Stomach (tissue), 9 donors: ENCODE results near the gene CHM. TPM values are rescaled to one million over a fixed set of nuclear protein-coding genes. Genes with fewer than 3 reads are reported as not detected.
A peak's percentile ranks its signal among the peaks of the same experiment; 100 is the strongest.

ENCODE experiments used
- DNase-seq, 2 donors: peaks; one replicate each; pipeline versions ENCODE4 v3.0.0 to v3.0.0-alpha.2; 2013 to 2019
- H3K27ac ChIP-seq, 5 donors: fragments of 200-600 bp in 4 of 5; sonication (generic) in 4 of 5; one replicate each; pipeline ENCODE4 v1.5.1; 2013 to 2019; ENCODE audit warnings: mild to moderate bottlenecking in 1 of 5, moderate library complexity in 1 of 5
- H3K27me3 ChIP-seq, 3 donors: fragments of 200-600 bp; sonication (generic); one replicate each; pipeline ENCODE4 v1.5.1; 2017 to 2019; ENCODE audit warnings: mixed run types in 1 of 3
- H3K36me3 ChIP-seq, 4 donors: fragments of 200-600 bp; sonication (generic); 1 replicate in 3 of 4; 2 replicates in 1 of 4; pipeline ENCODE4 v1.5.1; 2016 to 2019
- H3K4me1 ChIP-seq, 4 donors: fragments of 200-600 bp; sonication (generic); one replicate each; pipeline ENCODE4 v1.5.1; 2016 to 2019
- H3K4me3 ChIP-seq, 4 donors: fragments of 200-600 bp; sonication (generic) in 3 of 4; one replicate each; pipeline ENCODE4 v1.5.1; 2016 to 2019; ENCODE audit warnings: mild to moderate bottlenecking in 1 of 4
- H3K9me3 ChIP-seq, 4 donors: fragments of 200-600 bp; sonication (generic); one replicate each; pipeline ENCODE4 v1.5.1; 2016 to 2019
- CTCF ChIP-seq, 7 experiments: fragments of 450-650 bp in 4 of 7; fragments of 200-600 bp in 3 of 7; sonication (generic) in 3 of 7; IDR thresholded peaks; one replicate each; pipeline ENCODE4 v1.5.1; 2016 to 2019; ENCODE audit warnings: antibody characterized with exemption in 7 of 7, control low read depth in 2 of 7, mild to moderate bottlenecking in 1 of 7
- EP300 ChIP-seq: sonication (generic); formaldehyde crosslinking; IDR thresholded peaks from one replicate; pipeline ENCODE4 v1.6.1; 2017; ENCODE audit warnings: antibody characterized with exemption
- POLR2A ChIP-seq, 4 donors: fragments of 450-650 bp; IDR thresholded peaks; one replicate each; pipeline ENCODE4 v1.6.1; 2016; ENCODE audit warnings: antibody characterized with exemption in 4 of 4, control low read depth in 2 of 4, mild to moderate bottlenecking in 1 of 4, moderate library complexity in 1 of 4
- POLR2AphosphoS5 ChIP-seq, 3 donors: sonication (generic); formaldehyde crosslinking; IDR thresholded peaks; one replicate each; pipeline ENCODE4 v1.6.1; 2016; ENCODE audit warnings: antibody characterized with exemption in 3 of 3
- WGBS, 5 donors: extraction: QIAGEN DNeasy Blood & Tissue Kit in 3 of 5; methylation state at CpG; one replicate each; pipeline versions ENCODE4 v1.1.5 to v1.1.7; 2013 to 2018; 5-methylcytosine and 5-hydroxymethylcytosine counted together
- intact Hi-C: fragments of 100-400 bp; cut with DNase I; formaldehyde crosslinking; loops from one replicate; pipeline ENCODE4 v1.15.1; 2023; ENCODE audit warnings: low total_unique reads
- polyA plus RNA-seq, 3 donors: library from polyadenylated mRNA; stranded (reverse); fragments of 200-250 nt; gene quantifications; one replicate each; pipeline ENCODE4 v1.2.3, GENCODE V29; 2013
- total RNA-seq, 5 donors: library from RNA; depleted of rRNA; stranded (reverse); fragments of >200 nt; gene quantifications; one replicate each; pipeline versions ENCODE4 v1.1.0 to v1.2.3, GENCODE V29; 2014 to 2016
- donor health status: healthy with polysubstance abuse.
- donor health status: Bipolar disorder and iron deficiency.
- donor health status: healthy.

The CHM gene
- total and polyA plus RNA-seq, 8 donors: 0.58 to 31.0 (median 9.1) TPM

GRCh38 chrX:86002076-86002896 is 45.1 kb downstream of the CHM start:
- peaks cover 0 to 15% (median 9%) of the 10 kb centered on the region in 4 donors for H3K4me1 ChIP-seq
- no peak overlapping the region for H3K27ac ChIP-seq
- TF ChIP-seq EP300: no peak
- TF ChIP-seq POLR2AphosphoS5 (IDR thresholded peaks at IDR 0.05): peak in 1 of 3 donors; percentile 17
- peaks cover 0 to 3% (median 0%) of the 10 kb centered on the region in 4 donors for H3K9me3 ChIP-seq
- H3K4me3 ChIP-seq: no peak overlapping the region
- peak; percentile 49 to 74 for DNase-seq
- intact Hi-C loops: no loop called here
- H3K27me3 ChIP-seq: no peaks in the 10 kb centered on the region
- no peaks in the 10 kb centered on the region for H3K36me3 ChIP-seq
- WGBS, 5 donors: 40 to 59% (median 45%) methylated on average over 10 to 12 of the region's 12 CpGs

- Histone ChIP-seq H3K4me3 (no peak overlapping the region), H3K9me3 (no peaks in the 10 kb centered on the region), H3K4me1 (peaks cover 0 to 24% (median 9%) of the 10 kb centered on the region in 4 donors), H3K27me3 (no peaks in the 10 kb centered on the region), H3K36me3 (no peaks in the 10 kb centered on the region), H3K27ac (no peak overlapping the region)
- DNase-seq: no peak
- no peak for TF ChIP-seq POLR2A (IDR thresholded peaks at IDR 0.05)
- intact Hi-C loops: no loop called here
Observed at GRCh38 chrX:85998954-85999353, 48.4 kb downstream of the CHM start.

GRCh38 chrX:85996555-85996954 is 50.8 kb downstream of the CHM start:
- H3K36me3 ChIP-seq: no peaks in the 10 kb centered on the region
- H3K27ac ChIP-seq: no peak overlapping the region
- H3K9me3 ChIP-seq: no peaks in the 10 kb centered on the region
- intact Hi-C loops: no loop called here
- no peak for DNase-seq
- TF ChIP-seq CTCF (IDR thresholded peaks at IDR 0.05) (no peak), EP300 (no peak), POLR2AphosphoS5 (IDR thresholded peaks at IDR 0.05) (no peak), POLR2A (IDR thresholded peaks at IDR 0.05) (no peak)
- H3K4me1 ChIP-seq: peaks cover 0 to 16% (median 3%) of the 10 kb centered on the region in 4 donors
- H3K27me3 ChIP-seq: no peaks in the 10 kb centered on the region
- H3K4me3 ChIP-seq: no peak overlapping the region

- TF ChIP-seq POLR2A (IDR thresholded peaks at IDR 0.05) (no peak), POLR2AphosphoS5 (IDR thresholded peaks at IDR 0.05) (no peak), CTCF (IDR thresholded peaks at IDR 0.05) (no peak), EP300 (no peak)
- DNase-seq: no peak
- H3K9me3 ChIP-seq: no peaks in the 10 kb centered on the region
- H3K4me3 ChIP-seq: no peak overlapping the region
- H3K27ac ChIP-seq: no peak overlapping the region
- no peaks in the 10 kb centered on the region for H3K27me3 ChIP-seq
- H3K4me1 ChIP-seq: peaks cover 0 to 16% (median 3%) of the 10 kb centered on the region in 4 donors
- intact Hi-C loops: no loop called here
- H3K36me3 ChIP-seq: no peaks in the 10 kb centered on the region
- WGBS, 5 donors: 66 to 100% (median 91%) methylated on average over 1 of the region's 1 CpG
Observed at GRCh38 chrX:85995641-85996040, 51.7 kb downstream of the CHM start.

GRCh38 chrX:85994797-85995196 is 52.6 kb downstream of the CHM start:
- no peak for DNase-seq
- 51 to 100% (median 63%) methylated on average over 1 of the region's 1 CpG for WGBS, 5 donors
- H3K4me1 ChIP-seq: peaks cover 0 to 16% (median 3%) of the 10 kb centered on the region in 4 donors
- no peaks in the 10 kb centered on the region for H3K36me3 ChIP-seq
- no peaks in the 10 kb centered on the region for H3K9me3 ChIP-seq
- no peak overlapping the region for H3K4me3 ChIP-seq
- H3K27ac ChIP-seq: no peak overlapping the region
- intact Hi-C loops: no loop called here
- H3K27me3 ChIP-seq: no peaks in the 10 kb centered on the region
- TF ChIP-seq POLR2A (IDR thresholded peaks at IDR 0.05) (no peak), CTCF (IDR thresholded peaks at IDR 0.05) (no peak), POLR2AphosphoS5 (IDR thresholded peaks at IDR 0.05) (no peak), EP300 (no peak)
